ENCODE measurements around the gene ZNF837. TPM values are rescaled to one million over a fixed set of nuclear protein-coding genes. Genes with fewer than 3 reads are reported as not detected.

ZNF837 gene
- total RNA-seq, 3 donors from 2014 or later = 1.5 to 3.3 (median 2.5) TPM

DNA sequence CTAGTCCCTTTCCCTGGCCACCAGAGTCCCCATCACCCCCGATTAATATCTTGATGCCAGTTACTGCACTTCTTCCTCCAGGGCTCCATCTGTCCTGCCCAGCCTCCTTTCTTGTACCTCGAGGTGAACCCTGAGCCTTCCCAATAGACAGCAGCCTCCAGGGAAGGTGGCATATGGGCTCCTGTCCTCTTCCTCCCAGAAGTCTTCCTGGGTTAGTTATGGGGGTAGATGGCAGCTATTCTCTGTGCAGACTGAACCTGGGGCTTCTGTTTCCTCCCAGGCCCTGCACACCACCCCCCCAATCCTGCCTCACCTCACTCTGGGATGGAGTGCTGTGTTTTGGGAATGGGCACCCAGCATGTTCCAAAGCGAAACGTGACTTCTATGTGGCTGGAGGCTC, 17.3 kb upstream of the ZNF837 start:
- no peak overlapping the region for H3K4me3 ChIP-seq
- intact Hi-C loops (cut with DNase I, micrococcal nuclease) = no loop called here
- H3K4me1 ChIP-seq (ENCODE audit: low read depth) = peaks cover 18% of the 10 kb centered on the region
- no peak for ATAC-seq
- TF ChIP-seq, protein P1, sequence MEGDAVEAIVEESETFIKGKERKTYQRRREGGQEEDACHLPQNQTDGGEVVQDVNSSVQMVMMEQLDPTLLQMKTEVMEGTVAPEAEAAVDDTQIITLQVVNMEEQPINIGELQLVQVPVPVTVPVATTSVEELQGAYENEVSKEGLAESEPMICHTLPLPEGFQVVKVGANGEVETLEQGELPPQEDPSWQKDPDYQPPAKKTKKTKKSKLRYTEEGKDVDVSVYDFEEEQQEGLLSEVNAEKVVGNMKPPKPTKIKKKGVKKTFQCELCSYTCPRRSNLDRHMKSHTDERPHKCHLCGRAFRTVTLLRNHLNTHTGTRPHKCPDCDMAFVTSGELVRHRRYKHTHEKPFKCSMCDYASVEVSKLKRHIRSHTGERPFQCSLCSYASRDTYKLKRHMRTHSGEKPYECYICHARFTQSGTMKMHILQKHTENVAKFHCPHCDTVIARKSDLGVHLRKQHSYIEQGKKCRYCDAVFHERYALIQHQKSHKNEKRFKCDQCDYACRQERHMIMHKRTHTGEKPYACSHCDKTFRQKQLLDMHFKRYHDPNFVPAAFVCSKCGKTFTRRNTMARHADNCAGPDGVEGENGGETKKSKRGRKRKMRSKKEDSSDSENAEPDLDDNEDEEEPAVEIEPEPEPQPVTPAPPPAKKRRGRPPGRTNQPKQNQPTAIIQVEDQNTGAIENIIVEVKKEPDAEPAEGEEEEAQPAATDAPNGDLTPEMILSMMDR (IDR thresholded peaks at IDR 0.05) = no peak
- peaks cover 7% of the 10 kb centered on the region for H3K36me3 ChIP-seq (ENCODE audit: low read depth)
- DNase-seq = no peak
- H3K9me3 ChIP-seq = no peaks in the 10 kb centered on the region

DNA sequence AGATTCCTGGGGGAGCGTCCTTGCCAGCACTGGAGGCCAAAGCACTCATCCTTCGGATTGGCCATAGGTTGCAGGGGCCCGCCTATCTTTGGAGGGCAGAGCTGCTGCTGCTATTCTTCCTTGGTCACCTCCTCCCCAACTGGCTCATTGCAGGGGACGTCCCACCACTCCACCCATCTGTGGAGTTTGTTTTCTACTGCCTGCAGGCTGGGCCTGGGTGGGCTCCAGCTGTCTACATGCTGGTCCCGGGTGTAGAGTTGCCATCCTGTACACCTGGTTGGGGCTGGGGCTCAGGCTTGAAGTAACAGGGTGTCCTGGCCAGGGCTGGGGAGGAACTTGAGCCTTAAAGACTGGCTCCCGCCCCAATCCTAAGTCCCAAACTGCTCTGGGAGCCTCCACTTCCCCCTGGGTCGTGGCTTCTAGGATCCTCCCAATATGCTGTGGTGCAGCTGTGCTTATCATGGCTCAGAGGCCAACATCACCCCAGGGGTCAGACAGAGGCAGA, 16.8 kb upstream of the ZNF837 start:
- intact Hi-C loops (cut with DNase I, micrococcal nuclease) = no loop called here
- H3K36me3 ChIP-seq (ENCODE audit: low read depth) = peaks cover 12% of the 10 kb centered on the region
- no peak for DNase-seq
- H3K9me3 ChIP-seq = no peaks in the 10 kb centered on the region
- peaks cover 18% of the 10 kb centered on the region for H3K4me1 ChIP-seq (ENCODE audit: low read depth)
- ATAC-seq = no peak
- TF ChIP-seq, protein P1 (IDR thresholded peaks at IDR 0.05) = no peak
- no peak overlapping the region for H3K4me3 ChIP-seq

DNA sequence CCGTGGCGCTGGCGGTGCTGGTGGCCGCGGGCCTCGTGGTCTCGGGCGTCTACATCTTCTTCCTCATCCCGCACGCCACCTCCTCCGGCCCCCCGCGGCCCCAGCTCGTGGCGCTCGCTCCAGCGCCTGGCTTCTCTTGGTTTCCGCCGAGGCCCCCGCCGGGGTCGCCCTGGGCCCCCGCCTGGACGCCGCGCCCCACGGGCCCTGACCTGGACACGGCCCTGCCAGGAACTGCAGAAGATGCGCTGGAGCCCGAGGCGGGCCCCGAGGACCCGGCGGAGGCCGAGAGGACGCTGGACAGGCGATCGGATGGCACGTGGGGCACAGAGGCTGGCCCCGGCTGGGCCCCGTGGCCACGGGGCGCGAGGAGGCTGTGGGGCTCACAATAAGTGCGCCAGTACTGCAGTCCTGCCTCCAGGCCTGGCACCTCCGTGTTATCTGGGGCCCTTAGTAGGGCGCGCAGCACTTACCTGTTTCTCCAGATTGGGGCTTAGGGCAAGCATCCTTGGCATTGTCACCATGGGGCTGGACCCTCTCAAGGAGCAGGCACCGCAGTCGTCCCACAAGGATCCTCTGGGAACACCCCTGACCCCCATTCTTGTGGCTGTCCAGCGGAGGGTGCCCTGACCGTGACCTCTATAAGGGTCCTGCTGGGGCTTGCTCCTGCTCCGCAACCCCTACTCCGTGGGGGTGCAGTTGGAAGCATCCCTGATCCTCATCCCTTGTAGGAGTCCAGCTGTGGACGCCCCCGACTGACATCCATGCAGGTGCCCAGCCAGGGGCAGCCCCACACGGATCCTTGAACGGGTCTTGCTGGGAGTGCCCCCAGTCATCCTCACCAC, 16.1 kb upstream of the ZNF837 start:
- DNase-seq (no peak), ATAC-seq (no peak)
- Histone ChIP-seq H3K4me3 (no peak overlapping the region), H3K9me3 (no peaks in the 10 kb centered on the region), H3K36me3 (ENCODE audit: low read depth) (peaks cover 13% of the 10 kb centered on the region), H3K4me1 (ENCODE audit: low read depth) (peaks cover 14% of the 10 kb centered on the region)
- TF ChIP-seq, protein P1 (IDR thresholded peaks at IDR 0.05) = no peak
- intact Hi-C loops (cut with DNase I, micrococcal nuclease) = no loop called here

DNA sequence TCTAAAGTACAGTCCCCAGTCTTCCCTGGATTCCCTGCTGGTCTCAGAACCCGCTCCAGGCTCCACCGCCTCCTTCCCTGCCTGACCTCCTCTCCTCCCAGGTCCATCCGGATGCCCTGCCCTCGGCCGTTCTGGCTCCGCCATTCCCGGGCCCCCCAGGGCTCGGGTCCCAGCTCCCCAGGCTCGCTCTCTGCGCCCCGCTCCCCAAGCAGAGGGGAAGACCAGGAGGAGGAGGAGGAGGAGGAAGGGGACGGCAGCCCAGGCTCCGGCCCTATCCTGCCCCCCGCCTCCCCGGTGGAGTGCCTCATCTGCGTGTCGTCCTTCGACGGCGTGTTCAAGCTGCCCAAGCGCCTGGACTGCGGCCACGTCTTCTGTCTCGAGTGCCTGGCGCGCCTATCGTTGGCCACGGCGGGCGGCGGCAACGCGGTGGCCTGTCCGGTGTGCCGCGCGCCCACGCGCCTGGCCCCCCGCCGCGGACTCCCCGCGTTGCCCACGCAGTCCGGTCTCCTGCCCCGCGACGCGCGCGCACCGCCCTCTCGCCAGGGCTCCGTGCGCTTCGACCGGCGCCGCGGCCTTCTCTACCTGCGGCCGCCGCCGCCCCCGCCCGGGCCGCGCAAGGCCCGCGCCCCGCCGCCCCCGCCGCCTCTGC, 15.3 kb upstream of the ZNF837 start:
- TF ChIP-seq, protein P1 (IDR thresholded peaks at IDR 0.05) = no peak
- intact Hi-C loops (cut with DNase I, micrococcal nuclease) = no loop called here
- Histone ChIP-seq H3K9me3 (no peaks in the 10 kb centered on the region), H3K4me3 (no peak overlapping the region), H3K4me1 (ENCODE audit: low read depth) (peaks cover 12% of the 10 kb centered on the region), H3K36me3 (ENCODE audit: low read depth) (peaks cover 10% of the 10 kb centered on the region)
- ATAC-seq (peak; percentile 9), DNase-seq (peak in 1 of 3 donors; percentile 31)

DNA sequence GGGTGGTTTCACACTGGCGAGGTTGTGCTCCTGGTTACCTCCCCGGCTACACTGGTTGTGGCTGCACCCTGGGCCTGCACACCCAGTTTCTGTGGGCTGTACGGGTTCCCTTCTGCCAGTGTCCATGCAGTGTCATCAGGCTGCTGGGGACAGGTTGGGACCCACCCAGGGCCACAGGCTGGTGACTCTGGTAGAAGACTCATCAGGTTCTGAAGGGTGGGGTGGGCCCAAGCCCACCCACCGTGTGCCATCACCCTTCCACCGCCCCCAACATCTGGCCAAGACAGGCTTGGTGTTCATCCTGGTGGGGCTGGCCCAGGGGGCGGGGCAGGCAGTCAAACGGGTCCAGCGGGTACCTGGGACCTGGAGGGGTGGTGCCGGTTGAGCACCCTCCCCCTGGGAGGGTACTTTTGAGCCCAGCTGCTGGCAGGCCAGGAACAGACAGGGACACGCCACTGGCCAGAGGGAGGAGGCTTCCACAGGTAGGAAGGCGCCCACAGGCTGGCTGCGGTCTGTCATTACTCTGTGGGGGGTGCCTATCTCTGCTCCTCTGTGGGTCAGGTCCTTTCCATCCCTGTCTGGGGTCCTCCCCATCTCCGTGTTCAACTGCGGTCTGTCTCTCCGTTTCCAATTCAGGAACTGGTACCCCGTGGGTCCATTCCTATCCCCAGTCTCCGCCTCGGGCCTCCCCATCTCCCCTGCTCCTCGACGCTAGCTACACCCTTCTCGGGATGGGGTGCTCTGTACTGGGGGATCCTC, 14.6 kb upstream of the ZNF837 start, which contains the start of gene RNF225:
RNF225 (plus strand) TSS at position 437 of the 759 bp plus-strand sequence. CDS start 434 bp downstream, outside the sequence.
- Histone ChIP-seq H3K4me3 (no peak within 1 kb of the TSS), H3K36me3 (ENCODE audit: low read depth) (peaks cover 8% of the 10 kb centered on the region), H3K9me3 (no peaks in the 10 kb centered on the region), H3K4me1 (ENCODE audit: low read depth) (peaks cover 12% of the 10 kb centered on the region)
- TF ChIP-seq, protein P1 (IDR thresholded peaks at IDR 0.05) = no peak
- intact Hi-C loops (cut with DNase I, micrococcal nuclease) = no loop called here
- DNase-seq = peak in 2 of 3 donors; percentile 53 to 76
- ATAC-seq = peak; percentile 68

Measured in mucosa of descending colon (tissue), 3 donors.